Omental fat pad (tissue), 4 donors: ENCODE data around the gene SRGAP1. TPM values are rescaled to one million over a fixed set of nuclear protein-coding genes. Genes with fewer than 3 reads are reported as not detected.

ENCODE experiments used
- ATAC-seq: fragments of 150-250 bp; one replicate; pipeline ENCODE4 v1.9.1; 2016; ENCODE audit warnings: mild to moderate bottlenecking, moderate library complexity; ENCODE audit not compliant: low FRiP score
- DNase-seq: peaks from one replicate; pipeline ENCODE4 v3.0.0-alpha.2; 2019; ENCODE audit warnings: low spot score
- CTCF ChIP-seq, 3 donors: fragments of 450-650 bp; IDR thresholded peaks; one replicate each; pipeline ENCODE4 v1.5.1; 2016 to 2017; ENCODE audit warnings: antibody characterized with exemption in 3 of 3, mild to moderate bottlenecking in 3 of 3, moderate library complexity in 2 of 3
- total RNA-seq, 4 donors: library from RNA; depleted of rRNA; stranded (reverse); fragments of >200 nt; gene quantifications; one replicate each; pipeline ENCODE4 v1.1.0, GENCODE V29; 2016

The SRGAP1 gene
- total RNA-seq, 4 donors from 2014 or later = 10.6 to 69.1 (median 12.9) TPM

- DNase-seq = no peak
- no peak for ATAC-seq
- TF ChIP-seq CTCF (IDR thresholded peaks at IDR 0.05) = no peak
Measured at GRCh38 chr12:63985456-63985855, 141.0 kb downstream of the SRGAP1 start.

GRCh38 chr12:63985945-63986344 is 141.4 kb downstream of the SRGAP1 start:
- ATAC-seq (no peak), DNase-seq (no peak)
- no peak for TF ChIP-seq CTCF (IDR thresholded peaks at IDR 0.05)

- no peak for TF ChIP-seq CTCF (IDR thresholded peaks at IDR 0.05)
- DNase-seq (no peak), ATAC-seq (no peak)
Measured at GRCh38 chr12:63989301-63989845, 144.9 kb downstream of the SRGAP1 start.

GRCh38 chr12:63990828-63991547 is 146.5 kb downstream of the SRGAP1 start:
- ATAC-seq (no peak), DNase-seq (no peak)
- TF ChIP-seq CTCF (IDR thresholded peaks at IDR 0.05) = no peak

GRCh38 chr12:63994704-63995103 is 150.2 kb downstream of the SRGAP1 start:
- DNase-seq = no peak
- TF ChIP-seq CTCF (IDR thresholded peaks at IDR 0.05) = no peak
- ATAC-seq = no peak

- DNase-seq (no peak), ATAC-seq (no peak)
- TF ChIP-seq CTCF (IDR thresholded peaks at IDR 0.05) = no peak
Measured at GRCh38 chr12:63995512-63995911, 151.0 kb downstream of the SRGAP1 start.

GRCh38 chr12:63996556-63996955 is 152.1 kb downstream of the SRGAP1 start:
- no peak for TF ChIP-seq CTCF (IDR thresholded peaks at IDR 0.05)
- no peak for ATAC-seq
- DNase-seq = no peak
